ENCODE data around the gene PAWR. TPM values are rescaled to one million over a fixed set of nuclear protein-coding genes. Genes with fewer than 3 reads are reported as not detected.
"Not testable (repeated sequence)": the region's sequence is repeated elsewhere in the genome, so short reads cannot be mapped to it uniquely, and the experiment has no call there.

The PAWR gene
- total RNA-seq, 1 donor from 2014 or later, result 46.6 TPM

DNA sequence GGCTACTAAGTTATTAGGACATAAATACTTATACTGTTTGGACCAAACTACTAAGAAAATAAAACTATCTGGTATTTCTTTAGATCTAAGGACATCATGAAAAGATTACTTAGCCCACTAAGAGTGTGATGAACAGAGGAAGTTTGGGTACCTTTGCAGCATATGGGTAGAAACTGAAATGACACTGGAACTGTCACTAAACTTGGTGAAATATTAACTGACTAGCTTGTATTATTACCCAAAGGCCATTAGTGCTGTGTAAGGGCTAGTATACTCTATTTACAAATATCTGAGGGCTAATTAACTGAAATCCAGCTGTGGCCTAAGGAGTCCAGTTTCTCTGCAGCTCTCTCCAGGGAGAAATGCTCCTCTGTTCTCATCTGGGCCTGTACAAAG, 45.5 kb downstream of the PAWR start:
- no peak for DNase-seq

DNA sequence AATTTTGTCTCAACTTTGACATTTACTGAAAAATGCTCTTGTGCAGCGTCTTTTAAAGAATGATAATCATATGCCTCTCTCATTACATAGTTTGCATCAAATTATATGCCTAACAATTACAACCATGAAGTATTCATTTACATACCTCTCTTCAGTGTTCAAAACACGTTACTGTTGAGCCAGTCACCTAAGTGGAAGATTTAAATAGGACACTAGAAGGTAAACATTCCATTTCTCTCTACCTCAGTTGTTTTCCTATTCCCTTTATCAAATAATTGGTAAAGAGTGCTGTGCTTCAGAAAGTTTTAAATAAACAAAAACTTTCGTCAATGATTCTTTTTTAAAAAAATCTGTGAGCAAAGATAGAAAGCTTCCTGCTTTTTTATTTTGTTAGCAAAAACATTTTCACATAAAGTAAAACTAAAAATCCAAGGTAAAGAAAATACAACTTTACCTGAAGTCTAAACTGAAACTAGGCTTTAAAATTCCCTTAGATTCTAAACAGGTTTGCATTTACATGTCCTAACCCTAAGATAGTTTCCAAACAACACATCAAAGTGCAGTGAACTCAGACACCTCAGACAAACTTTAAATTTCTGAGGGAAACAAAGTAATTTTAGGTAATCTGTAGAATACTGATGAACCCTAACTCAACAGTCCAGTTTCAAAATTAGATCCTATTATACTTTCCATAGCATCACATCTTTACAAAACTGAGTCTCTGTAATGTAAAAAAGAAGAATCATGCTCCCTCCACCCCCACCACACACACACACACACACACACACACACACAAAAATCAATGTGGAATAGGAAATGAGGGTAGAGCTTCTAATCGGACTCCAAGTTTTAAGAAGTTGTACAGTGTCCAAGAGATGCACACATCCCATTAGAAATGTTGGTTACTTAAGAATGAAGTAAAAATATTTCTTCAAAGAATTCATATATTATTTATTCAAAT, 46.2 kb downstream of the PAWR start:
- no peak for DNase-seq

DNA sequence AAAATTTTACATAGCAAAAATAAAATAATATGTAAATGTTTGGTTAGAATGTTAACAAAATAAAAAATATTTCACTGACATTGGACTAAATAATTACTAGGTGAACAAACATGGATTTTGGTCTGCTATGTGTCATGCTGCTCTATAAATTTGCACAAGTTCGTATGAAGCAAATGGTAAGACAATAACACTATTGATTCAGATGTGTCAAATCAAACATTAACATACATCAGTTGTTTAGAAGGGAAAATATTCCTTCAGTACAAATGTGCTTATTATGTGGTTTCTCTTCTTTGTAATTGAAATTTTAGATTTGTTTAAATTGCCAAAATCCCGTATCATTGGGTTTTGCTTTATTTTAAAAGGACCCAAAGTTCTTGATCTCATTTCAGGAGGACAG, 46.9 kb downstream of the PAWR start:
- DNase-seq, result no peak

DNA sequence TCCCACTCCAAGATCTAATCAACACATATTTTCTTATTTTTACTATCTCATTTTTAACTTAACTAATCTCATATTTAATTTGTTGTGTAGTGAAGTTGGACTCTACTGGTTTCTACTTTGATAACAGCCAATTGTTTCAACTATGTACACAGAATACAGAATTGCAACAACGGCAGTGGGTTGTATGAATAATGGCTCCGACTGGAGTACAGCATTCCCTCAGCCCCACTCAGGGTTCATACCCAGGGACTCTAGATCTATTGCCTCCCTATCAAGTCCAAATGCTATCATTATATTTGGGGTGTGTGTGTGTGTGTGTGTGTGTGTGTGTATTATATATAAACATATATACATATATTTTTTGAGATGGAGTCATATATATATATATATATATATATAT, 52.3 kb downstream of the PAWR start:
- DNase-seq, result no peak

DNA sequence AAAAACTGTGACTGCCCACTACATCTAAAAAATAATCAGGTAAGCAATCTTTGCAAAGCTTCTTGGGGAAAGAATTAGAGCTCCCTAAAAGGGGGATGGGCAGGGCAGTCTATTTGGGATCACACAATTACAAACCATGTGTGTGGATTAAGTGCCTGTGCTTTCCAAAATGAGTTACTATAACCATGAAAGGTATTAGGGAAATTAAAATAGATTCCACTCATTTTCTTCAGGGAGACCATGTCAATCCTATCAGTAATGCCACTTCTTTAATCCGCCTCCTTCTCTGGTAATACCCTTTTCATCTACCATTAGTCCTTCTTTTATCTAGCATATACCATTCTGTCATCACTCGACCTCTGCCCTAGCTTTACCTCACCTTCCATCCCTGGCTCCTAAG, 53.7 kb downstream of the PAWR start:
- no peak for DNase-seq

DNA sequence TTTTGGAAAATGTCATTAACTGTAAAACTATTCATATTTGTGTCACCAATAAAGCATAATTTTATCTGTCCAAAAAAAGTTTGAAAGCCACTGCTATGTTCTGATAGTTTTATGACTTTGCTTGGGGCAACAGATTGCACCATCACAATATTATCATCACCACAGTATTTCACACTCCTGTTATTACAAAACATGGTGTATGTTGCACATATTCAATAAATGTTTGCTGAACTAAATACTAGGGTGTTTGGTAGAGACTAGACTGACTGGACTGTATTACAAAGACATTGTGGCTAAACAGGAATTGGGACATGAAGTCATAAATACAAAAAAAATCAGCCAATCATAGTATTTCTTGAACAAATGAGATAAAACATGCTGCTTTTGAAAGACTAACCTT, 55.1 kb downstream of the PAWR start:
- no peak for DNase-seq

DNA sequence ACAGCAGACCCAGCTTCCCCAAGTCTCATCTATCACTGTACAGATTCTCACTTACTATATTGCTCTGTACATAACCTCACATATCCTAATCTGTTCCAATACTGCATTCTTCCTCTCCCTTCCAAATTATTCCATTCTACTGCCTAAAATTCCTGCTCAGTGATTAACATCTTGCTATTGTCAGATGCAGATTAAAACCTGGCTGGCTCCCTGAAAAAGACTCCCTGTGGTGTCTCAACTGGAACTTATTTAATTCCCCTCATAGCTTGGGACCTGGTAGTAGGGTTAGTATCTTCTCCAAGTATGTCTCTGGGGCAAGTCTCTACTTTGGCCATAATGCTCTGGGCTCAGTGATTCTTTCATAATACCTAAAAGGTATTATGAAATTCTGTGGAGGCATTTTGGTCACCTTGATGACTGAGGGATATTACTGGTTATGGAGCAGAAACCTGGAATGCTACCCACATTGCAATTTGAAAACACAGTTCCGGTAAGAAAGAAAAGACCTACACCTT, 55.8 kb downstream of the PAWR start:
- no peak for DNase-seq

DNA sequence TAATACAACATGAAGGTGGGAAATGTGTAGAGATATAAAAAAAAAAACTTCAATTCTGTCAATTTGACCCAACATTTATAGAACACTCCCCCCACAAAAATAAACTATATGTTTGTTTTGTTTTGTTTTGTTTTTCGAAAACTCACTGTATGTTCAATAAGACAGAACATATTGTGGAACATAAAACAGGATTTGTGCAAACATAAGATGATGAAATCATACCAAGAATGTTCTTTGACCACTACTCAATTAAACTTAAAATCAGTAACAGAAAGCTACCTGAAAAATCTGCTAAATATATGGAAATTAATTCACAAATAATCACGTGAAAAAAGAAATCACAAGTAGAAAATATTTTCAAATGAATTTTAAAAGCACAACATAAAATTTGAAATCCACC, 61.2 kb downstream of the PAWR start:
- no peak for DNase-seq

DNA sequence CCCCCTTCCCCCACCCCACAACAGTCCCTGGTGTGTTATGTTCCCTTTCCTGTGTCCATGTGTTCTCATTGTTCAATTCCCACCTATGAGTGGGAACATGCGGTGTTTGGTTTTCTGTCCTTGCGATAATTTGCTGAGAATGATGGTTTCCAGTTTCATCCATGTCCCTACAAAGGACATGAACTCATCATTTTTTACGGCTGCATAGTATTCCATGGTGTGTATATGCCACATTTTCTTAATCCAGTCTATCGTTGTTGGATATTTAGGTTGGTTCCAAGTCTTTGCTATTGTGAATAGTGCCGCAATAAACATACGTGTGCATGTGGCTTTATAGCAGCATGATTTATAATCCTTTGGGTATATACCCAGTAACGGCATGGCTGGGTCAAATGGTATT, 64.0 kb downstream of the PAWR start:
- DNase-seq, result not testable (repeated sequence)

DNA sequence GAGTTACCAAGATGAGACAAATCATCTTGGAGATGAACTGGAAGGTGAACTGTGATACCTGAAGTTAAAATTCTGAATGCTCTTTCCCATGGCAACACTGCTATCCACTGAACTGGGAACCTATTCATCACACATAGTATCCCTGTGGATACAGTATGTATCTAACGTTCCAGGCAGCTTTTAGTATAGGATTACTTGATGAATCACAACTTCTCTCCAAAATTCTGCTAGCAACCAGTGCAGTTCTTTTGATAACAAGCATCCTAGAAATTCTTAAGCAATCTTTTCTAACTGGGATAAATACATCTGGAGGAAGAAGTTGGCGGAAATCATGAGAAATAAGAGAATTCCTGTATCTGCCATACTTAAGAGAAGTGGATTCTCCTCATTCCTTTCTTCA, 66.4 kb downstream of the PAWR start:
- DNase-seq, result no peak

DNA sequence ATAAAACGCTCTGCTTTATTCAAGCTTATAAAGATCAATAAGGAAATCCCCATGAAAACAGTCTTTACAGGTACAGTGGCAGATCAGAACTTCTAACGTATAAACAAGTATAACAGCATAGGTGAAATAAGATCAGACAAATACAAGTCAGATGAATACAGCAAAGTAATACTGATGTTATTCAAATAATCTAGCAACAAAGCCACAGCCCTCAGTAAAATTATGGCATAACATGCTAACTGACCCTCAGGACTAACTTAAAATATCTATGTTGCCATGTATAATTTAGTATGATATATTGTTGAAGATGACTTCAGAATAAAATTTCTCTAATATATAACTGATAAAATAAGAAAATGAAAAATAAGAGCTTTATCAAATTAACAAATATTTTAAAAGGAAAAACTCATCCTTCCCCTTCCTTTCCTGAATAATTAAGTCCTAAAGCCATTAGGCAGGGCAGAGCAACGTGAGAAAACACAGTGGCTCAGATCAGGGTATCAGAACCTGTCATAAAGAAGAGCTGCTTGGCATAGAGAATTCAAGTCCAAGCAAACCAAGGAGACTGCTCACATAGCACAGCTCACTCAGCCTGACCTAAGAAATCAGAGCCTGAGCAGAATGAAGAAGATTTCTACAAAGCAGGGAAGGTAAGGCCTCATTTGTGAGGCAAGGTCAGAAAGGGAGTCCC, 70.7 kb downstream of the PAWR start:
- no peak for DNase-seq

DNA sequence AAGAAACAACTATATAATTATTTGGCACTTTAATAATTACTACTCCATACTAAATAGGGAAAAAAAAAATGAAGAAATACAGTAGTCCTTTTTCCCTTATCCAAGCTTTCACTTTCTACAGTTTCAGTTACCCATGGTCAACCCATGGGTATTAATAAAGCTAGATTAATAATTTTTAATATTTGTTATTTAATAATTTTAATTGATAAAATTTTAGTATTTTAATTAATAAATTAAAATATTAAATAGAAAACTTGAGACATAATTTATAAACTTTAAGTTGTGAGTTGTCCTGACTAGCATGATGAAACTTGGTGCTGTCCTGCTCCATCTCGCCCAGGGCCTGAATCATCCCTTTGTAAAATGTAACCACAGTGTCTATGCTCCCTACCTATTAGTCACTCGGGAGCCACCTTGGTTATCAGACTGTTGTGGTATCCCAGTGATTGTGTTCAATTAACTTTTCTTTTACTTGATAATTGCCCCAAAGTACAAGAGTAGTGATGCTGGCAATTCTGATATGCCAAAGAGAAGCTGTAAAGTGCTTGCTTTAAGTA, 71.8 kb downstream of the PAWR start:
- DNase-seq, result no peak

DNA sequence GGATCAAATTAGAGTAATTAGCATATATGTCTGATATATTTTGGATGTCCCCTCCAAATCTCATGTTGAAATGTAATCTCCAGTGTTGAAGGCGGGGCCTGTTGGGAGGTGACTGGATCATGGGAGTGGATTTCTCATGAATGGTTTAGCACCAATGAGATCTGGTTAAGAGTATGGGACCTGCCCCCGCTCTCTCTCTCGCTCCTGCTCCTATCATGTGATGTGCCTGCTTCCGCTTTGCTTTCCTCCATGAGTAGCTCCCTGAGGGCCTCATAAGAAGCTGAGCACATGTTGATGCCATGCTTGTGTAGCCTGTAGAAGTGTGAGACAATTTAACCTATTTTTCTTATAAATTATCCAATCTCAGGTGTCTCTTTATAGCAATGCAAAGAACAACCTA, 73.1 kb downstream of the PAWR start:
- no peak for DNase-seq

DNA sequence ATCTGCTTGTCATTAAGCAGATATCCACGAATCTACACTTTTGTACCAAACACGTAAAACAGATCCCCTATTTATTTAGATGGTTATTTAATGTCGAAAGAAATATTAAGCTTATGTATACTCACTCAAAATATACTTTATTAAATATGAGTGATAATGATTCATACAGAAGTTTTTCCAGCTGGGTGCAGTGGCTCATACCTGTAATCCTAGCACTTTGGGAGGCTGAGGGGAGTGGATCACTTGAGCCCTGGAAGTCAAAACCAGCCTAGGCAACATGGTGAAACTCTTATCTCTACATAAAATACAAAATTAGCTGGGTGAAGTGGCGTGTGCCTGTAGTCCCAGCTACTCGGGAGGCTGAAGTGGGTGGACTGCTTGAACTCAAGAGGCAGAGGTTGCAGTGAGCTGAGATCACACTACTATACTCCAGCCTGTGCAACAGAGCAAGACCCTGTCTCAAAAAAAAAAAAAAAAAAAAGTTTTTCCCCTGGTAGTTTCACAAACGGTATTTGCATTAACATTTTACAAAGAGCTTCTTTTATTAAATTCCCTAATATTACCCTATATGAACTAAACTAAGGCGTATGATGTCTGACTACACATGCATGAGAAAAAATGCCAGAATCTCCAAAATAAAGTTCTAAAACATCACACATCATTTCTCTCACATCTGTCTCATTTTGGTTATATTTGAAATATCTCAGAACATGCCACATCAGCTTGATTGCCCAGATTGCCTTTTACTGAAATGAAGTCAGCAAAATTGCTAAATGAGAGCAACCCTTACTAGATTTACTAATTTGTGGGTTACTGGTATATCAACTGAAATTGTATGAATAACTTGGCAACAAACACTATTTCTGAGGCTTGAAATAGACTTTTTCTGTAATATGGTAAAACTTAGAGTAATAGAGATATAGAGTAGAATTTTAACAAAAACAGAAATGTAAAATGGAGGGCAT, 74.9 kb downstream of the PAWR start:
- no peak for DNase-seq

DNA sequence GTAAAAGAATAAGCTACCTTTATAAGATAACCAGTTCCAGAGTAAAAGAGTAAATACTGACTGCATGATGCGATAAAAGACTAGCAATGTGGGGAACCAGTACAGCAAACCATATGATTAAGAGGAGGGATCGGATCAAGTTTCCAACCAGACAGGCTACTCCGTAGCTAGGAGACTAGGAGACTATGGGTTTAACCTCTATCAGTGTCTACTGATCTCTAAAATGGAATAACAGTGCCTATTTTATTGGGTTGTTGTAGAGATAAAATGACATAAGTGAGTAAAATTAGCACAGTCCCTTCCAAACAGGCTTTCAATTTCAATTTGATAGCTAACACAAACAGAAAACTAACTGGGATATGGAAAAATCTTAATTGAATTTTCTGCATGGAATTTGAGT, 76.0 kb downstream of the PAWR start:
- DNase-seq, result no peak

DNA sequence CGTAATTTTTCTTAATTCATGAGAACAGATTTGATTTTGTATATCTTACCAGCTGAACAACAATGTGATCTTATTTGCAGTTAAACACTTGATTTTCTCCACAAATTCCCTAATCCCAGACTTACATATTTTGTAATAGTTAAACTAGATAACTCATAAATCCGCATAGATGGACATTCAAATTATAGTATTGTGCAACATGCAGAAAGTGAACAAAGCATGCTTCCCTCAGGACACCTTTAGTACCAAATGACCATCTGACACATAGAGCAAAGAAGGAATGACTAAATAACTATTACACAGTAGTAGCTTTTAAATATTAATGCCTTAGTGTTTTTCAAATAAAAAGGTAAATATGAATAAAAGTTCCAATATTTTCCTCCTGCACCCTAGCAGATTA, 88.9 kb downstream of the PAWR start:
- DNase-seq, result no peak

DNA sequence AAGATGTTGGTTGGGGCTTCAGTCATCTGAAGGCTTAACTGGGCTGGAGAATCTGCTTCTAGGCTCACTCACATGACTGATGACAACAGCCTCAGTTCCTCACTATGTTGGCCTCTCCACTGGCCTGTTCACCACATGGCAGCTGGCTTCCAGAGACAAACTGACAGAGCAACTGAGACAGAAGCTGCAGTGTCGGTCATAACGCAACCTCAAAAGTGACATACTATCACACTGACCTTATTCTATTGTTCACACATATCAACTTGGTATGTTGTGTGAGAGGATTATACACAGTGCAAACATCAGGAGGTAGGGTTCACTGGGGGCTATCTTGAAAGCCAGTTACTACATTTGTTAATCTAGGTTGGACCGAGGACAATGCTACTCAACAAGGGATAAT, 92.9 kb downstream of the PAWR start:
- peak; percentile 1 for DNase-seq

DNA sequence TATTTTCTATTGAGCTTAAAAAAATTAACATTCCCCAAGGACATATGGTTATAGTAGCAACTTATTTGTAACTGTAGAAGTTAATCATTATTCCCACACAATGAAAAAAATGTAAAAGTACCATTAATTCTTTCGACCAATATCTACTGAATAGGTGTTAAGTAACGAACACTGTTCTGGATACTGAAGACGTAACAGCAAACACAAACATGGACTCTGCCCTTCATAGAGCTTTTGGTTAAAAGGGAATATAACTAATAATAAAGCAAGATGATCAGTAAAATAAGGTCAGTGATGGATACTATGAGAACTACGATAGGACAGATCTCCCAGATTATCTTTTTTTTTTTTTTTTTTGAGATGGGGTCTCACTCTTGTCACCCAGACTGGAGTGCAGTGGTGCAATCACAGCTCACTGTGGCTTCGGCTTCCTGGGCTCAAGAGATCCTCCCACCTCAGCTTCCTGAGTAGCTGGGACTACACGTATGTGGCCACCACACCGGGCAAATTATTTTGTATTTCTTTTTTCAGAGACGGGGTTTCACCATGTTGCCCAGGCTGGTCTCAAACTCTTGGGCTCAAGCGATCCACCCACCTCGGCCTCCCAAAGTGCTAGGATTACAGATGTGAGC, 93.9 kb downstream of the PAWR start:
- no peak for DNase-seq

DNA sequence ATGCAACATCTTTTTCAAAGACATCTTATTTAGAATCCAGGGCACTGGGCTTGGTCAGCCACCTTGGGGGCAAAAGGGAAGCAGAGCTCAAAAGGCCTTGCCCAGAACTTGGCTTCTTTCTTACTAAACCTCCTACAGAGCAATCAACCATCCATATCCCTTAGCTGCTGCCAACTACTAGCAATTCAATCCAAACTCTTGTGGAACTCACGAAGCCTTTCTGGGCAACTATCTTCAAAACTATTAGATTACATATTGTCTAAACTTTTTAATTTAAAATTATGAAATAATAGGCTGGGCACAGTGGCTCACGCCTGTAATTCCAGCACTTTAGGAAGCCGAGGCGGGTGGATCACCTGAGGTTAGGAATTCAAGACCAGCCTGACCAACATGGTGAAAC, 95.5 kb downstream of the PAWR start:
- no peak for DNase-seq

DNA sequence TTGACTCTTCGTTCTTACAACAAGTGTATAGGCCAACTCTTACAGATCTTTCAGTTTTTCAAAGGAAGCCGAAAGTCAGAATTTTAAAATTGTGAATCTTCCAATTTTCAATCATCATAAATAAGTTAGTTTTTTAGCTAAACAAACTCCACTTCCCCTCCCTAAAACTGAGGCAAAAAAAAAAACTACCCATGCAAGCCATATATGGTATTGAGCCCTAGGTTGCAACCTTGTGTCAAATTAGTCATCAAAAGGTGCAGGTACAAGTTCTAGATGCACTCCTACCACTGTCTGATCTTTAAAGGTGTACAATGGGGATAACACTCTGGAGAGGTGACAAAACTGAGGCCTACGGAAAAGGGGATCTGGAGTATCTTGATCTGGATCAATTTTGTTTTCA, 97.9 kb downstream of the PAWR start:
- DNase-seq, result no peak

DNA sequence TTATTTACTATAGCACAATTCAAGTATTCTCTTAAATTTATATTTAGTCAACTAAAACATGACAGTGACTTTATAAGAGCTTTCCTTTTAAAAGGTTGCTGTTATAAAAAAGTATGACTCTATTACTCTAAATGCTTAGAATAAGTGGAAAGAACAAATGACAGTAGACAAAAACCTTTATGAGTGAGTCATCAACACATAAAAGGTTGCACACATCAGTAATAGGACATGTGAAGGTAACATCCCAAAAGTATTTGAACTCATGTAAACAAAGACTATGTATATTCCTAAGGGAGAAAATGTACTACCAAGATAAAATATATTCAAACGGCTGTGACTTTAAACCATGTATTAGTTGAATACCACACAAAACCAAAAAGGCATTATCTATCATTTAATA, 98.8 kb downstream of the PAWR start:
- no peak for DNase-seq

DNA sequence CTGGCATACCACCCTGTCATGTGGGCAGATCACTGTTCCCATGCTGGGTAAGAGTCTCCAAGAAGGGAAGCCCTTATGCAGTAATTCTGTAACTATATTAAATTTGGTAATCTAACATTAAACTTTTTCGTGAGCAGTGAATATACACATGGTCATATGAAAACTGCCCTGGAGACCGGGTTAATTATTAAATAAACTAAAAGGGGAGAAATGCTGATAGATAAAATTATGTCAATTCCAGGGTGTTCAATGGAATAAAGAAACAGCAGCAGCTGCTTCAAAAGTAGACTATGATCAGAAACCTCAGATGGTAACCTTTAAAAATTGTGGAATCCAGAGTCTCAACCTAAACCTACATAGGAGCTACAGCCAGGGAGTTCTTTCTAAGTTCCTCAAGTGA, 100.0 kb downstream of the PAWR start:
- no peak for DNase-seq

All from skin of body (tissue), 2 donors.